Stimulated activated CD8-positive, alpha-beta memory T cell treated with anti-CD3 and anti-CD28 coated beads, Interleukin-7, amount 100 ng/mL, for 4 hours (primary cell): ENCODE results near the gene TIAM1.

Experiments used
- DNase-seq, 2 donors: peaks; one replicate each; pipeline ENCODE4 v3.0.0-alpha.2; 2020; ENCODE audit warnings: low read depth in 2 of 2

TIAM1 gene

GRCh38 chr21:31332525-31332924, 11.5 kb downstream of the TIAM1 start:
- DNase-seq: no peak

- no peak for DNase-seq
Measured at GRCh38 chr21:31331231-31331630, 12.8 kb downstream of the TIAM1 start.

DNA sequence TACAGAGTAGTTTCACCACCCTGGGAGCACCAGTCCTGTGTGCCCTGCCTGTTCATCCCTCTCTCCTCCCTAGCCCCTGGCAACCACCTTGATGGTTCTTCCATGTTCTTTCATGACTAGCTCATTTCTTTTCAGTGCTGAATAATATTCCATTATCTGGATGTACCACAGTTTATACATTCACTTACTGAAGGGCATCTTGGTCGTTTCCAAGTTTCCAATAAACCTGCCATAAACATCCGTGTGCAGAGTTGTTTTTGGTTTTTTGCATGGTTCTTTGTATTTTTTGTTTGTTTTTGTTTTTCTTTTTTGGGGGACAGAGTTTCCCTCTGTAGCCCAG, 13.9 kb downstream of the TIAM1 start:
- DNase-seq: no peak

DNA sequence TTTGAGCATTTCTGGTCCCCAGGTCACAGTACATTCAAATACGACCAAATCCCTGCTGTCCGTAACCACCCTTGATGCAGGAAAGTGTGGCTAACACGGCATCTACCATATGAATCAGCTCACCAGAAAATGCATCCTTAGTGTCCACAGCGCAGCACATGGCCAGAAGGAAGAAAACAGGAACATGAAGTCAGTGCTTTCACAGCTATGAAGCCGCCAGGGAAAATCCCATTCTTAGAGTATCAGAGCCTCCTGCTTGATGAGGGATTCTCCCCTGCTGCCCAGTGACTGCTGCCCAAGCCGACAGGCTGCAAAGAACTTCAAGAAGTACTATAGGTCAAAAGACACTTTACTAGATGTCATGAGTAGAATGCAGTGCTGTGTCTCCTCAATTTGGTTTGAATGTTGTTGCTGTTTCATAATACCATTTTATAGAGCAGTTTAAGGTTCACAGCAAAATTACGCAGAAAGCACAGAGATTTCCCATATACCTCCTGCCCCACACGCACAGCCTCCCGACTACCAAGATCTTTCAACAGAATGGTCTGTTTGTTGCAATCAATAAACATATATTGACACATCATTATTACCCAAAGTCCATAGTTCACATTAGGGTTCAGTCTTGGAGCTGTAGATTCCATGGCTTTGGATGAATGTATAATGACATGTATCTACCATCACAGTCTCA, 14.5 kb downstream of the TIAM1 start:
- DNase-seq: no peak

GRCh38 chr21:31326522-31327242, 17.4 kb downstream of the TIAM1 start:
- DNase-seq: peak; percentile 13 to 27

DNA sequence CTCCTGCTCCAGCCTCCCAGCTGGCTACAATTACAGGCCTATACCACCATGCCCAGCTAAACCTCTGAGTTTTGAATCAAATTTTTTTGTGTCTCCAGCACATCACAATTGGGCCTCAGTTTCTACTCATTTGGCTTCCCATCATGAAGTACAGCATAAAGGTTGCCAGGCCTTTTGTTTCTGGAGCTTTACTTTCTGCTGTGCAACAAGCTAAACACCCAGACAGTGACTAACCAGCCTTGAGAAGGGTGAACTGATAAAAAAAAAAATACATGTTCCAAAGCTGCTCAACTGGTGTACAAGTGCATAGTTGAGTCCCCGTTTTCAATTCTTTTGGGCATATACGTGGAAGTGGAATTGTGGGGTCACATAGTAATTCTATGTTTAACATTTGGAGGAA, 25.1 kb downstream of the TIAM1 start:
- DNase-seq: no peak

GRCh38 chr21:31317688-31318087, 26.4 kb downstream of the TIAM1 start:
- DNase-seq: no peak

DNA sequence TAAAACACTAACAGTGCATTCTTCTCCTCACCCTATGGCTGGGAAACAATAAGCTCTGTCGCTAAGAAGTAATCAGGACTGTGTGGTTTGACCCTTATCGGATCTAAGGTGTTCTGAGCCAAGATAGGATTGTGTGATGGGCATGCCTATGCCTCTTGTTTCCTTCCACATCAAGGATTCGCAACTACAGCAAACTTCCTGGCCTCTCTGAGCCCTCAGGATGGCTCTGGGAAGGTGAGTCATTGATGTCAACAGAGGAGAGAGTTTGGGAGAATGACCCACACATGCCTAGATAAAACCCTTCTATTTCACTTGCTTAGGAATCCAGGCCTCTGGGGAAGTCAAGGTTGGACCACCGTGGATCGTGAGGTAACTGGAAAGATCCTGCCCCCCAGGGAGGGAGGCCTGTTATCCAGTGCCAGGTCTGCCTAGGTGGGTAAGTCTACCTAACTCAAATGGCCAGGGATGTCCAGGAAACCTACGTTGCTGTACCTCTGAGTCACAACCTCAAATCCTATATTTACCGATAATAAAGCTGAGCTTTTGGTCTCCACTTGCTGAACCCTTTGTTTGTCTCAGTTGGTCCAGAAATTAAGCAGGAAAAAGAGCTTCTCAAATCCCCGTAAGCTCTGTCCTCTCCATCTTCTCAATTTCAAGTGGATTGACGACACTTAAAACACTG, 27.4 kb downstream of the TIAM1 start:
- DNase-seq: no peak

- DNase-seq: no peak
Measured at GRCh38 chr21:31316072-31316471, 28.0 kb downstream of the TIAM1 start.

- DNase-seq: no peak
Measured at GRCh38 chr21:31310750-31311149, 33.3 kb downstream of the TIAM1 start.

DNA sequence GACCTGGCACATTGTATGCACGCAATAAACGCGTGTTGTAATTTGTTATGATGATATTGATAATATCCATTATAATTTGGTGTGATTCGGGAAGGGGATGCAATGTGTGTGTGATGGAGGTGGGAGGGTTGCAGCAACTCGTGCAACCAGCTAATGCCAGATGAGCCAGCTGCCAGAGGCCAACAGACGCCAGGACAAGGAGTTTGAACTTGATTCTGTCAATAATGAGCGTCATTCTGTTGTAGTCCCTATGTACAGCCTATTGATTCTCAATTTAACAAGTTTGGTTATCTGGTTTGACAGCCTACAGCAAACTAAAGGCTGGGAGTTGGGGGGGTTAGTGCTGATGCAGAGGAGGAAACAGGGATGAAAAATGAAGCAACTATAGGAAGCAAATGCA, 35.5 kb downstream of the TIAM1 start:
- no peak for DNase-seq

GRCh38 chr21:31305888-31306287, 38.2 kb downstream of the TIAM1 start:
- DNase-seq: no peak

- DNase-seq: no peak
Measured at GRCh38 chr21:31299291-31300147, 44.5 kb downstream of the TIAM1 start.

DNA sequence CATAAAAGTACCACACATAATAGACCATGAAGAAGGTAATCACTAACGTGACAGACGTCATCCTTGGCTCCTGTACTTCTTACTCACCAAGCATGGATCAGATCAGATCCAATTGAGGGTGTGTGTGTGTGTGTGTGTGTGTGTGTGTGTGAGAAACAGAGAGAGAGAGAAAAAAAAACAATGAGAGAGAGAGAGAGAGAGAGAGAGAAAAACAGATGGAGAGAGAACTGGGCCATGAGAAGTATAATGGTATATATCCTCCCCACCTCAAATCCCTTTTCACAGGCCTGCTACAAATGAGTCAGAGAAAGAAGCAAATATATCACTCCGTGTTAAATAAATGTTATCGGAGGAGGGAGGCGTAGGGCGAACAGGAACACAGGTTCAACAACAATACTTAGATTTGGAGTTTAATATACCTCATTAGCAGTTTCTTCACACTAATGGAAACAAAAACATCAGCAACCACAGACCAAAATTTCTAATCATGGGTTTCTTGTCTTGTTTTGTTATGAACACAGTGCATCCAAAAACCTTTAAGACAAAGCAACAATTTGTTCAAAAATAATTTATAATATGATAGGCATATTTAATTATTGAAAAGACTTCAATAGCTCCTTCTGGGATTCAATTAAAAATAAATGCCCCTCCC, 45.3 kb downstream of the TIAM1 start:
- no peak for DNase-seq

GRCh38 chr21:31297806-31298205, 46.3 kb downstream of the TIAM1 start:
- no peak for DNase-seq

GRCh38 chr21:31295676-31296075, 48.4 kb downstream of the TIAM1 start:
- DNase-seq: no peak

GRCh38 chr21:31294691-31295090, 49.4 kb downstream of the TIAM1 start:
- no peak for DNase-seq

DNA sequence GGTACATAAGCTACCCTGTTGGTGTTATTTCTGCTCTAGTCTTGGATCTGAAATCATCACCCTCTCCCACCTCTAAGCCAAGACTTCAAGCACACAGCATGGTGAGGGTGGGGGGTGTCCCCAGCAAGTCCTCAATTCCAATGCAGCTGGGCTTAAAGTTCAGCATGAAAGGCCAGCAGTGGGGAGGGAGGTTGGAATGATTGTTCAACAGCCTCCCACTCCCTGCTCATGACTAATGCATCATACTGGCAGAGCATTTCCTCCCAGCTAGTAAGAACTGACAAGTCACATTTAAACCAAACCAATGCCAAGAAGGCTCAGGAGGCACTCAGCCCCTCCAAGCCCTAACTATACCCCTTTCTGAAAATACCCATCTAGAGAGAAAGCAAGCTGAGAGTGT, 50.1 kb downstream of the TIAM1 start:
- DNase-seq: peak; percentile 43 to 48

DNA sequence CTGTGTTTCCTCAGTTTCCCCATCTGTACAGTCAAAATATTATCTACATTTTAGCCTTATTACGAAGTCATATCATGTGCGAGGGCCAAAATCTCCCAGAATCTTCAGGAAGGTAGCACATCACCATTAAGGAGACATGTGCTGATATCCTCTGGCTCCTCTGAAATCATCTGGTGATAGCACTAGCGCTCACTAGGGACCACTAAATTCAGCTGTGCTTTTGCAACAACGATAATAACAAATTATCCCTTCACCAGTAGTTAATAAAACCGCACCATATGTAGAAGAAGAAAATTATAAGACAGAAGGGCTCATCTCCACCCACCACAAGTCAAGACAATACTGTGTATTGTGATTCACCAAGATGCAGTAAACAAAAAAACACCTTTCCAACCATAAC, 53.3 kb downstream of the TIAM1 start:
- no peak for DNase-seq

- no peak for DNase-seq
Measured at GRCh38 chr21:31289702-31290101, 54.4 kb downstream of the TIAM1 start.

DNA sequence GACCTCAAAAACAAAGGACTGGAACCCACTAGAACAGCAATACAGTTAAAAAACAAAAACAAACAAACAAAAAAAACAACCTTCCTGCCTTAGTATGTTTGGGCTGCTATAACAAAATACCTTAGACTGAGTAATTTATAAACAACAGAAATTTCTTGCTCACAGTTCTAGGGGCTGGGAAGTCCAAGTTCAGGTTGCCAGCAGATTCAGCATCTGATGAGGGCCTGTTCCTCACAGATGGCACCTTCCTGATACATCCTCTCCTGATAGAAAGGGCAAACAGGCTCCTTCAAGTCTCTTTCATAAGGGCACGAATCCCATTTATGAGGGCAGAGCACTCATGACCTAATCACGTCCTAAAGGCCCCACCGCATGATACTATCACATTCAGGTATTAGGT, 55.9 kb downstream of the TIAM1 start:
- no peak for DNase-seq

GRCh38 chr21:31287201-31287600, 56.9 kb downstream of the TIAM1 start:
- no peak for DNase-seq
